GM18502 (cell line): ENCODE measurements around the gene CCDC81.
"Not testable (repeated sequence)": the region's sequence is repeated elsewhere in the genome, so short reads cannot be mapped to it uniquely, and the experiment has no call there.

ENCODE experiments used
- ATAC-seq: cut with Tn5 transposase; IDR thresholded peaks from one replicate; pipeline ENCODE4 v1.9.1; 2021; ENCODE audit warnings: mild to moderate bottlenecking; ENCODE audit not compliant: unreplicated experiment, poor library complexity

Gene CCDC81

DNA sequence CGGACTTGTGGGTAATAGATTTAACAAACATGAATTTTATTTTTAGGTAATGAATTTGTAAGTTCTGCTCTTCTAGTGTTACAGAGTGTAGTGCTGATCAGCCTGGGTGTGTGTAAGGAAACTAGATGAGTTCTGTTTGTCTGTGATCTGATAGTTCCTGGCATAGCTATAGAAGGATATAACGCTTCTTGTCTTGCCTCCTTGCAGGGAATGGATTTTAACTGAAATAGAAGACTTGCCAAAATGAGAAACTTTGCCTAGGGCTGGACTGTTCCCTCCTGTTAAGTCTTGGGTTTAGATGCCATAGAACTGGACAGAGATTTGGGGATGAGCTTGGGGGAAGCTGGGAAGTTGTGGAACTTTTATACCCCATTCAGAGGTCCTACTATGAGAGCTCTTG is 11.6 kb downstream of the CCDC81 start:
- ATAC-seq, result no peak

DNA sequence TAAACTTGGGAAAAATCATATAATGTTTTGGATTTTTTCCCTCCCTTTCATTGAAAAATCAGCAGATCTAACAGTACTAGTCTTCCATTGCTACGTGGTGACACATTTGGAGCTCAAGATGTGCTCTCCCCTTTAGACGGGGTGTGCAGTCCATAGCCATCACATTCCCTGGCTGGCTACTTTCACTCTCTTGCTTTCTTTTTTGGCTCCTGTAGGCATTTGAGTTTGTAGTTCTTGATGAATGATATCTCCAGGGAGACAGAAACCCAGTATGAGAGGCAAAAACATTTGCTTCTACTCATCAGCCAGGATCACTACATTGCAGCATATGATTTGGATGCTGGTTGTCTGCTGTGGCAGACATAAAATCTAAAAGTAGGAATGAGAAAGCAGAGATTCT is 12.1 kb downstream of the CCDC81 start:
- ATAC-seq, result no peak

DNA sequence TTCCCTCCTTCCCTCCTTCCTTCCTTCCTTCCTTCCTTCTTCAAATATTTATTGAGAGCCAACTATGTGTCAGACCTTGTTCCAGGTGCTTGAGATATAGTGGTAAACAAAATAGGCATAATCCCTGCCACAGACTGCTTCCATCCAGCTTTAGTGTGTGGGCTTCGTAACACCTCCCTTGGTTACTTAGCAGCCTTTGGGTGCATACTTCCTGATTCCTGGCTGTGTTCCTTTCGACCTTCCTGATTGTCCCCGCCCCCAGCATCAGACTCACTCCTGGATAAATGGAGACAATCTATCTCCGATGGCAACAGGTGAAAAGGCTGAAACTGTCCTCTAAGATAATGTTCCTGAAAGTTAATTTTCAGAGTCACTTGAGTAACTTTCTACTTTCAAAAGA is 13.5 kb downstream of the CCDC81 start:
- ATAC-seq, result no peak

DNA sequence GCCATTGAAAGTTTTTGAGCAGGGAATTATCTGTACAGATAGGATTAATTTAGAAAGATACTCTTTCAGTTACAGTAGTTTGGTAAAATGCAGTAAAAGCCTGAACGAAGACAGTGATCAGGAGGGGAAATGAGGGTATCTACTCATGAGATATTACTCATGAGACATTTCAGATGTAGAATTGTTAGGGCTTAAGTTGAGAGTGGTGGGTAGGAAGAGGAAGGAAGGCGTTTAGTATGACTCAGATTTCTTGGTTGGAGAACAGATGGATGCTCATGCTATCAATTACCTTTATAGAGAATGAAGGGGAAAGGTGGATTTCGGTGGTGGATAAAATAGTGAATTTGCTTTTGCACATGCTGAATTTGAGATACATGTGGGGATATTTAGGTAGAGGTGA is 15.8 kb downstream of the CCDC81 start:
- no peak for ATAC-seq

DNA sequence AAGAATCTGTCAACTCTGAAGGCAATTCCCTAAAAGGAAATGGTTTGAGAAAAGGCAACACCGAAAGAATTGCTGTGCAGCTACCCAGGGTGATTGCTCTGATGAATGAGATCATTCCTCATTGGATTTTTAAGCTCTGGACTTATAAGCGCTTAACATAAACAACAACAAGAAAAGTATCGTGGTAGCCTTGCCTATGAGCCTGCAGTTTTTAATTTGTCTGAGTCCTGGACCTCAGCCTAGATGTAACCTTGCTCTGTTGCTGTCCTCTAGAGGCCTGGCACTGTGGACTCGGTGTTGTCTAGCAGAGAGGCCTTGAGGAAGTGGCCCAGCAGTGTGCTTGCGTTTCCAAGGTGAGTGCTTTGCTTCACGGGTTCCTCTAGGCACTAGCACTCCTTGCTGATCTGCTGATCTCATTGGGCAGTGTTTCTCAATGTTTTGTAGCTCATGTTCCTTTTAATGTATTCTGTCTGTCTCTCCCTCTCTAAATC is 20.4 kb downstream of the CCDC81 start:
- ATAC-seq, result no peak

DNA sequence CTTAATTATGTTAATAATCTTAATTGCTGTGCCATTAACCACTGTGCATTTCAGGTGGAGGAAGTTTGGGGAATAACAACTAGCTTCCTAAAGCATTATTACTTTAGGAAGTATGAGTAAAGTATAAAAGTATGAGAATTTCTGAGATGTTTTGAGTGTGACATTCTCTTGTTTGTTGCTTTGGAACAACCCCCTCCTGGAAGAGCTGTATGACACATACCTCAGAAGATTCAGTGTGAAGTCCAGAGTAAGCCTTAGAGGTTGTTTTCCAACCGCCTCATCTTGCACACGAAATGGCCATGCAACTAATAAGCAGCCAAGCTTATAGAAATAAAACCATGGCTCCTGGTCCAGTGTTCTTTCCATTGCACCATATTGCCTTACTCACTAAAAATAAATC is 21.7 kb downstream of the CCDC81 start:
- no peak for ATAC-seq

DNA sequence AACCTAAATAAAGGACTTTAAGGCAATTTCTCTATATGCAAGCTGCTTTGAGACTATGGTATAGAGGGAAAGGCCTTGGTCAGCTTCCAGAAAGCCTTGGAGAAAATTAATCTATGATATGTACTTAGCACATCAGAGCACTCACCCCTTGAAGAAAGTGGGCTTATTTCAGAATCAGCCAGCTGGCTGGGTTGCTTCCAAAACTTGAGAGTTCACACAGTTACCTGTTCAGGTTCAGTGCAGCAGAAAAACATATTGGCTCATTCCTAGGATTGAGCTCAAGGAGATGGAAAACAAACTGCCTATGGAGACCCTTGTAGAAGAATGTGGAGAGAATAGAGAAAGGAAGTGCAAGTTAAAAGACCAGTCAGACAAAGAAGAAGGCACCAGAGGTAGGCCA is 22.7 kb downstream of the CCDC81 start:
- ATAC-seq, result no peak

DNA sequence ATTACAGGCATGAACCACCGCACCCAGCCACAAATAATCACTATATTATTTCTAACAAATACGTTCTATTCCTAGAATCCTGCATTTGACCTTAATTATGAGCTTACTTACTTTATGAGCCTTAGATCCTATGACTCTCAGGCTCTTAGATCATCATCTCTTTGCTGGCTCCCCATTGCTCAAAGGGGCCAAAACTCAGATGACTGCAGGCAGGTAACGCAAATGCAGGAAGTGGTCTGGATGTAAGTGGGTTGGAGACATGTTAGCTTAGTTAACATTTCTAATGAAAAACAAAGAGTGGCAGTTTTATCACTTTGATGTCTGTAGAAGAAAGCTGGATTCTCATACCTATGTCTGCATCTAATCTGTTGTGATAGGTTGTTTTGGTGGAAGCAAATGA is 23.4 kb downstream of the CCDC81 start:
- ATAC-seq, result no peak

DNA sequence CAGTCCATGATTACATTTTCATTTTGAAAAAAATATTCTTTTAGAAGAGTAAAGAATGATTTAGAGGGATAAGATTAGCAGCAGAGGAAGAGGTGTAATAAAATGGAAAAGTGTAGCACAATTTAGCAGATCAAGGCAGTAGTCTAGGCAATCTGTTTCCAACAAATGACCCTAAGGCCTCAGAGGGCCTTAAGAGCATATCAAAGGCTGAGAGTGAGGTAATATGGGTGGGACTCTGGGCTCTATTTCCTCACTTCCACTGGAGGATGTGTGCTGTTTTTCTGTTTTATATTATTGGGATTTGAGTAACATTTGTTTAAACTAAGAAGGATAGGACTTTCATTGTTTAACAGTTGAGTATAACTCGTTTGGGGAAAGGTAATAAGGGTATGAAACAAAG is 28.8 kb downstream of the CCDC81 start:
- ATAC-seq, result no peak

DNA sequence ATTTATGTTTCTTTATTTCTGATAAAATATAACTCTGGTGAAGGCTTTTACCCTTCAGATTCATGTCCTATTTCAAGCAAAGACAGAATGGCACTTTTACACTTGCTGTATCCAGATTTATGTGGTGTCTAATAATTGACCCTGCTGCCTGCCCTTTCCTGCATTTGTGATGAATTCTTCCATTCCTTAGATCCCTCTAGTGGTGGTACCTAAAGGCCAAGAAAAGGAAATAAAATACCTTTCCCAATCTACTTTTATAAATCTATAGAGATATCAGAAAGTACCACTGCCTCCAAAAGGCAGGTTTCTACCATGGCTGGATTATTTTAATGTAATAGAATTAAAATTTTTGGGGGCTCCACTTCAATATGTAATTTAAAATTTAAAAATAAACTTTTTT is 34.2 kb downstream of the CCDC81 start:
- ATAC-seq, result no peak

DNA sequence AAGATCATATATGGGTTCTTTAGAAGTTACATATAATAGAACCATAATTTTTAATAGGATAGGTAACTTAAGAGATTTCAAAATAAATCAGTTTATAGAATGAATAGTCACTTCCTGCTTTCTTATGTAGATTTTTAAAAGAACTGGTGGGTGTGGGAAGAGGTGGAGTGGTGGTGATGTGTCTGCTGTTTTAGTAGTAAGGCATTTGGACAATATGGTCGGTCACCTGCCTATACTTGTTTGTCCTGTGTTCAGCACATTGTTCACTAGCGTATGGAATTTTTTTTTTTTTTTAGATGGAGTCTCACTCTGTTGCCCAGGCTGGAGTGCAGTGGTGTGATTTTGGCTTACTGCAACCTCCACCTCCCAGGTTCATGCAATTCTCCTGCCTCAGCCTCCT is 39.3 kb downstream of the CCDC81 start:
- no peak for ATAC-seq

DNA sequence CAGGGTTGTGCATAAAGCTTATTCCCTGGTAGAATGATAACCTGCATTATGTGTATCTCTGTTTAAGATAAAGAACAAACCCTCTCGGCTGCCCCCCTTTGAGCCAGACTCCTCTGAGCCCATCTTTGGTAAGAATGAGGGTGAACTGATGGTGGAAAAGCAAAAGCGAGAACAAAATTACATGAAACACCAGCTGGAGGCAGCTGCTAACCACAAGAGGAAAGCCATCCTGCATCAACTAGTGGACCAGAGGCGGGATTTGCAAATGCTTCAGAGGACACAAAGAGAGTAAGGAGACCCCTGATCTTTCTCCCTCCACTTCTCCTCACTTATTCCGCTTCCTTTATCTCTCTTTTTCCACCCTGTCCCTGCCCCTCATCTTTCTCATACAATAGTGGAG is 40.3 kb downstream of the CCDC81 start:
- no peak for ATAC-seq

DNA sequence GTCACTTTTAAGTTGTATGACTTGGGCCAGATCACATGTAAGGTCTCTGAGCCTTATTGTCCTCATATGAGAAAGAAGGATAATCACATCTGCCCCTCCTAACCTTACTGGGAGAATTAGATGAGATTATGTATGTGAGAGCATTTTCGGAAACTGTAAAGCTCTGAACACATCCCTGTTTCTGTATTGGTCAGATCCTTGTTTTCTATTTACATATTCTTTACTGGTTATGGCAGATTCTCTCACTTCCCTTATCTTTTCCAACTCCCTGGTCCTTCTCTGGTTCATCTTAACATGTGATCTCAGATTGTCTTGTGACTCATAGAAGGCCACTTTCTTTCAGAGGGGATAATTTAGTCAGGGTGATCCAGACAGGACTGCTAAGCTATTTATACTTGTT is 41.8 kb downstream of the CCDC81 start:
- ATAC-seq, result no peak

DNA sequence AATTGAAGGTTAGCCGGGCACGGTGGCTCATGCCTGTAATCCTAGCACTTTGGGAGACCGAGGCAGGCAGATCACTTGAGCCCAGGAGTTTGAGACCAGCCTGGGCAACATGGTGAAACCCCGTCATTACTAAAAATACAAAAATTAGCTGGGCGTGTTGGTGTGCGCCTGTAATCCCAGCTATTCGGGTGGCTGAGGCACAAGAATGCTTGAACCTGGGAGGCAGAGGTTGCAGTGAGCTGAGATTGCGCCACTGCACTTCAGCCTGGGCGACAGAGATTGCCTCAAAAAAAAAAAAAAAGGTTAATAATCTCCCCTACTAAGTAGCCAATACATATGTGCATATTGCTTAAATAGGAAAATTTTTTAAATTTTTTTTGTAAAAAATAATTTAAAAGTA is 42.3 kb downstream of the CCDC81 start:
- not testable (repeated sequence) for ATAC-seq

DNA sequence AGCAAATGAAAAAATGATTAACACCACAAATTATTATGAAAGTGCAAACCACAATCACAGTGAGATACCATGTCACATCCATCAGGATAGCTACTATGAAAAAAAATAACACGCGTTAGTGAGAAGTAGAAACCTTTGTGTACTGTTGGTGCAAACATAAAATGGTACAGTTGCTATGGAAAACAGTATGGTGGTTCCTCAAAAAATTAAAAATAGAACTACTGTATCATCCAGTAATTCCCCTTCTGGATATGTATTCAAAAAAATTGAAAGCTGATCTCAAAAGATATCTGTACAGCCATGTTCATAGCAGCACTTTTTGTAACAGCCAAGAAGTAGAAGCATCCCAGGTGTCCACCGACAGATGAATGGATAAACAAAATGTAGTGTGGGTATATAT is 43.4 kb downstream of the CCDC81 start:
- no peak for ATAC-seq

DNA sequence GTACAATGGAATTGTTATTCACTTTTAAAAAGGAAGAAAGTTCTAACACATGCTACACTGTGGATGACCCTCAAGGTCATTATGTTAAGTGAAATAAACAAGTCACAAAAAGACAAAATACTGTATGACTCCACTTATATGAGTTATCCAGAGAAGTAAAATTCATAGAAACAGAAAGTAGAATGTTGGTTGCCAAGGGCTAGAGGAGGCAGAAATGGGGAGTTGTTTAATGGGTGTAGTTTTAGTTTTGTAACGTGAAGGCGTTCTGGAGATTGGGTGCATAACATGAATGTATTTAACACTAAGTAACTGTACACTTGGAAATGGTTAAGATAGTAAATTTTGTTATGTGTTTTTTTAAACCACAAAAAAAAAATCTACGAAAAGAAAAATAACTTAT is 43.8 kb downstream of the CCDC81 start:
- no peak for ATAC-seq

DNA sequence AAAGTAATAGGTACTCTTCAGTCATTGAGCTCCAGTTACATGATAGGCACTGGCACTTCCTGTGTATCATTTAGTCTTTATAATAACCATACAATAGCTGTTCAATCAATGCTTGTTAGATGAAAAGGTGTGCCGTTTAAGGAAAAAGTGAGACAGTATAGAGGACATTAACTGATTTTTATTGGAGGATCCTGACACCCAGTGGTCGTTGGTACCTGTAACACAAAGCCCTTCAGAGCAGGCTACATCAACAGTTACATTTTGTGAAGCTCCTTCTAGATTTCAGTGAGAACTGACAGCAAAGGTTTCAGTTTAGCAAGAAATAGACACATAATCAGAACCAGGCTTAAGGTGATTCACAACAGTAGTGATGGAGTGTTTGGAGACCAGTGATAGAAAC is 44.2 kb downstream of the CCDC81 start:
- peak; percentile 57 for ATAC-seq

DNA sequence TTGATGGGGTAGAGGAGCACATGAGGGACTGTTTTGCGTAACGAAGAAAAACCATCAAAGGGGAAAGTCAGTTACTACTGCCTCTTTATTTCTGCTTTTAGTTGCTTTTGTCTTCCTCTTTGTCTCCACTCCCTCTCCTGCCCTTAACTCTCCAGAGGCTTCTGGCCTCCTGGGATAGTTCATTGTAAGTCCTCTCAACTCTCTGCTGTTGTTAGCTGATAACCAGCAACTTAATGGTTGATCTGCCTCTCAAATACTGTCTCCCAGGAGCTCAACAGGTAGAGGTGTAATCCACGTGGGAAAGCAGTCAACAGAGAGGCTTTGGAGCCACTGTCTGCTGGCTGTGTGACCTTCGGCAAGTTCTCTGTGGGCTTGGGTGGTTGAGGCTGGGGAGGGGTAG is 47.3 kb downstream of the CCDC81 start:
- no peak for ATAC-seq

DNA sequence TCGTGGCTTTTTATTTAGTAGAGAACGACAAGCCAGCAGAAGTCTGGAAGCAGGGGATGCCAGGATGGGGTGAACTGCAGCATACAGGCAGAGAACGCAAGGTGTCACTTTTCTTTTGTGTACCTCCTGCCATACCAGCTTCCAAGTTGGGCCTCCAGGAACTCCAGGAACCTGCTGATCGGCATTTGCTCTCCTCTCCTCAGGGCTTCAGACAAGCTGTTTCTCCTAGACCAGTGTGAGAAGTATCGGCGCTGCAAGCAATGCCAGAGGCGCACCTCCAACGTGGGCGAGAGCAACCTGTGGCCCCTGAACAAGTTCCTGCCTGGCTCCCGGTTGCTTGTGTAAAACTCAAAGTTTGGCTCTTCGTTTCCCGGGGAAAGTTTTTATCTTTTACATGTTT is 47.7 kb downstream of the CCDC81 start:
- no peak for ATAC-seq

DNA sequence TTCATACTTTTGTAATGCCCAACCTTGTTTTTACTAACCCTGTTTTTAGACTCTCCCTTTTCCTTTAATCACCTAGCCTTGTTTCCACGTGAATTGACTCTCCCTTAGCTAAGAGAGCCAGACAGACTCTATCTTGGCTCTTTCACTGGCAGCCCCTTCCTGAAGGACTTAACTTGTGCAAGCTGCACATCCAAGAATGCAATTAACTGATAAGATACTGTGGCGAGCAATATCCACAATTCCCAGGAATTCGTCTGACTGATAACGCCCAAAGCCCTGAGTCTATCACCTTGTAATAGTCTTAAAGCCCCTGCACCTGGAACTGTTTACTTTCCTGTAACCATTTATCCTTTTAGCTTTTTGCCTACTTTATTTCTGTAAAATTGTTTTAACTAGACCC is 48.8 kb downstream of the CCDC81 start:
- not testable (repeated sequence) for ATAC-seq

DNA sequence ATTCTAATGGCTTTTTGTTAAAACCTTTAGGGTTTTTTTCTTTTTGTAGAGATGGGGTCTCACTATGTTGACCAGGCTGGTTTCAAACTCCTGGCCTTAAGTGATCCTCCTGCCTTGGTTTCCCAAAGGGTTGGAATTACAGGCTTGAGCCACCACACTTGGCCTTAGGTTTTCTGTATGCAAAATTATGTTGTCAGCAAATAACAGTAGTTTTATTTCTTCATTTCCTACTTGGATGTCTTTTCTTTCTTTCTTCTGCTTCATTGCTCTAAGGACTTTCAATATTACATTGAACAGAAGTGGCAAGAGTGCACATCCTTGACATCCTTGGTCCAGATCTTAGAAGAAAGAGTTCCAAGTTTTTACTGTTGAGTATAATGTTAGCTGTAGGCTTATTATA is 52.8 kb downstream of the CCDC81 start:
- ATAC-seq, result no peak

DNA sequence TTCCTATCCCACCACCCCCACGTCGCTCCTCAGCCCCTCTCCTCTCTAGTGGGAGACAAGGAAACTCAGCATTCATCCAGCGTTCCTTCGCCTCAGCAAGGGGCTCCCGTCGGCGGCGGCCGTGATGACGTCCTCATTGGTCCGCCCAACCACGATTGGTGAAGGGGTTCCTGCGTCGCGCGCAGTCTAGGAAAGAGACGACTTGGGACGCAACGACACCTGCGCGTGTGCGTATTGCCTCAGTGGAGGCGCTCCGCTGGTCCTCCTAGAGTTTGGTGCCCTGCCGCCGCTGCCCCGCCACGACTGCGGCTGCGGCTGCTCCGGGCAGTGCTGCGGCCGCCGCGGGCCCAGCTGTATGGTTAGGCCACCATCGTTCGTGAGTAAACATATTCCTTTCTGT is 56.6 kb downstream of the CCDC81 start:
- ATAC-seq, result no peak

DNA sequence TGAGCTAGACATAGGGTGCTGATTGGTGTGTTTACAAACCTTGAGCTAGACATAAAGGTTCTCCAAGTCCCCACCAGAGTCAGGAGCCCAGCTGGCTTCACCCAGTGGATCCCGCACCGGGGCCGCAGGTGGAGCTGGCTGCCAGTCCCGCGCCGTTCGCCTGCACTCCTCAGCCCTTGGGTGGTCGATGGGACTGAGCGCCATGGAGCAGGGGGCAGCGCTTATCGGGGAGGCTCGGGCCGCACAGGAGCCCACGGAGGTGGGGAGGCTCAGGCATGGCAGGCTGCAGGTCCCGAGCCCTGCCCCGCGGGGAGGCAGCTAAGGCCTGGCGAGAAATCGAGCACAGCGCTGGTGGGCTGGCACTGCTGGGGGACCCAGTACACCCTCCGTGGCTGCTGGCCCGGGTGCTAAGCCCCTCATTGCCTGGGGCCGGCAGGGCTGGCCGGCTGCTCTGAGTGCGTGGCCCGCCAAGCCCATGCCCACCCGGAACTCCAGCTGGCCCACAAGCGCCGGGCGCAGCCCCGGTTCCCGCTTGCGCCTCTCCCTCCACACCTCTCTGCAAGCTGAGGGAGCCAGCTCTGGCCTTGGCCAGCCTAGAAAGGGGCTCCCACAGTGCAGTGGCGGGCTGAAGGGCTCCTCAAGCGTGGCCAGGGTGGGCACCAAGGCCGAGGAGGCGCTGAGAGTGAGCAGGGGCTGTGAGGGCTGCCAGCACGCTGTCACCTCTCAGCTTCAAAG is 58.8 kb downstream of the CCDC81 start:
- ATAC-seq, result not testable (repeated sequence)
